Lower leg skin (tissue), 3 donors: Measurements from ENCODE around the gene PSG5.
"Not testable (repeated sequence)": the region's sequence is repeated elsewhere in the genome, so short reads cannot be mapped to it uniquely, and the experiment has no call there.

ENCODE experiments used
- POLR2A ChIP-seq, 2 donors: fragments of 450-650 bp; IDR thresholded peaks; one replicate each; pipeline ENCODE4 v1.6.1; 2016 to 2017; ENCODE audit warnings: antibody characterized with exemption in 2 of 2, mild to moderate bottlenecking in 1 of 2, moderate library complexity in 1 of 2
- TF ChIP-seq, protein P1 (sequence below), 3 donors: fragments of 450-650 bp; IDR thresholded peaks; one replicate each; pipeline ENCODE4 v1.5.1; 2016; ENCODE audit warnings: antibody characterized with exemption in 3 of 3, mild to moderate bottlenecking in 3 of 3, moderate library complexity in 2 of 3

- not testable (repeated sequence) for TF ChIP-seq POLR2A (IDR thresholded peaks at IDR 0.05)
- TF ChIP-seq, protein P1, sequence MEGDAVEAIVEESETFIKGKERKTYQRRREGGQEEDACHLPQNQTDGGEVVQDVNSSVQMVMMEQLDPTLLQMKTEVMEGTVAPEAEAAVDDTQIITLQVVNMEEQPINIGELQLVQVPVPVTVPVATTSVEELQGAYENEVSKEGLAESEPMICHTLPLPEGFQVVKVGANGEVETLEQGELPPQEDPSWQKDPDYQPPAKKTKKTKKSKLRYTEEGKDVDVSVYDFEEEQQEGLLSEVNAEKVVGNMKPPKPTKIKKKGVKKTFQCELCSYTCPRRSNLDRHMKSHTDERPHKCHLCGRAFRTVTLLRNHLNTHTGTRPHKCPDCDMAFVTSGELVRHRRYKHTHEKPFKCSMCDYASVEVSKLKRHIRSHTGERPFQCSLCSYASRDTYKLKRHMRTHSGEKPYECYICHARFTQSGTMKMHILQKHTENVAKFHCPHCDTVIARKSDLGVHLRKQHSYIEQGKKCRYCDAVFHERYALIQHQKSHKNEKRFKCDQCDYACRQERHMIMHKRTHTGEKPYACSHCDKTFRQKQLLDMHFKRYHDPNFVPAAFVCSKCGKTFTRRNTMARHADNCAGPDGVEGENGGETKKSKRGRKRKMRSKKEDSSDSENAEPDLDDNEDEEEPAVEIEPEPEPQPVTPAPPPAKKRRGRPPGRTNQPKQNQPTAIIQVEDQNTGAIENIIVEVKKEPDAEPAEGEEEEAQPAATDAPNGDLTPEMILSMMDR (IDR thresholded peaks at IDR 0.05) = not testable (repeated sequence)
These were observed 40.6 kb upstream of the PSG5 start for GRCh38 chr19:43226986-43227385.
